Esophagus muscularis mucosa (tissue), 3 donors: ENCODE data around the gene SLC22A2.
"Not testable (repeated sequence)": the region's sequence is repeated elsewhere in the genome, so short reads cannot be mapped to it uniquely, and the experiment has no call there.

ENCODE experiments used
- POLR2A ChIP-seq: fragments of 450-650 bp; IDR thresholded peaks from one replicate; pipeline ENCODE4 v1.6.1; 2017; ENCODE audit warnings: antibody characterized with exemption, moderate library complexity, mild to moderate bottlenecking, low read depth
- POLR2AphosphoS5 ChIP-seq, 2 donors: sonication (generic); formaldehyde crosslinking; IDR thresholded peaks; one replicate each; pipeline ENCODE4 v1.6.1; 2017; ENCODE audit warnings: antibody characterized with exemption in 2 of 2
- TF ChIP-seq, protein P1 (sequence below), 3 experiments: fragments of 200-600 bp in 2 of 3; fragments of 450-650 bp in 1 of 3; sonication (generic) in 2 of 3; IDR thresholded peaks; one replicate each; pipeline ENCODE4 v1.5.1; 2017 to 2019; ENCODE audit warnings: antibody characterized with exemption in 3 of 3, mild to moderate bottlenecking in 2 of 3, moderate library complexity in 1 of 3

DNA sequence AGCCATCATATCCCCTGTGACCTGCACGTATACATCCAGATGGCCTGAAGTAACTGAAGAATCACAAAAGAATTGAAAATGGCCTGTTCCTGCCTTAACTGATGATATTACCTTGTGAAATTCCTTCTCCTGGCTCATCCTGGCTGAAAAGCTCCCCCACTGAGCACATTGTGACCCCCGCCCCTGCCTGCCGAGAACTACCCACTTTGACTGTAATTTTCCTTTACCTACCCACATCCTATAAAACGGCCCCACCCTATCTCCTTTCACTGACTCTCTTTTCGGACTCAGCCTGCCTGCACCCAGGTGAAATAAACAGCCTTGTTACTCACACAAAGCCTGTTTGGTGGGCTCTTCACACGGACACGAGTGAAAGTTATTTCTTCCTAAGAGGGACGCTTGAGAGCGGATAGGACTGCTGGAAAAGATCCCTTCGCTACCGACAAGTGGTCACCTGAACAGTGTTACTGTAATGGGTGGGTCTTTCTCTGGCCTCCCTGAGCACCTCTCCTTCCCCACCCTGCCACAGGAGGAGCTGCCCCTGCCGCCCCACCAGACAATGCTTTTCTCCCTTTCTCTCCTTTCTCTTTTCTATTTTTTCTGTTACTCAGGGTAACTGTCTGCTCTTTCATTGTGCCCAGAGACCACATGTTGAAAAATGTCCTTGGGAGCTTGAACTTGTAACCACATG is 24.5 kb downstream of the SLC22A2 start:
- TF ChIP-seq POLR2AphosphoS5 (IDR thresholded peaks at IDR 0.05); POLR2A: not testable (repeated sequence)
- TF ChIP-seq, protein P1, sequence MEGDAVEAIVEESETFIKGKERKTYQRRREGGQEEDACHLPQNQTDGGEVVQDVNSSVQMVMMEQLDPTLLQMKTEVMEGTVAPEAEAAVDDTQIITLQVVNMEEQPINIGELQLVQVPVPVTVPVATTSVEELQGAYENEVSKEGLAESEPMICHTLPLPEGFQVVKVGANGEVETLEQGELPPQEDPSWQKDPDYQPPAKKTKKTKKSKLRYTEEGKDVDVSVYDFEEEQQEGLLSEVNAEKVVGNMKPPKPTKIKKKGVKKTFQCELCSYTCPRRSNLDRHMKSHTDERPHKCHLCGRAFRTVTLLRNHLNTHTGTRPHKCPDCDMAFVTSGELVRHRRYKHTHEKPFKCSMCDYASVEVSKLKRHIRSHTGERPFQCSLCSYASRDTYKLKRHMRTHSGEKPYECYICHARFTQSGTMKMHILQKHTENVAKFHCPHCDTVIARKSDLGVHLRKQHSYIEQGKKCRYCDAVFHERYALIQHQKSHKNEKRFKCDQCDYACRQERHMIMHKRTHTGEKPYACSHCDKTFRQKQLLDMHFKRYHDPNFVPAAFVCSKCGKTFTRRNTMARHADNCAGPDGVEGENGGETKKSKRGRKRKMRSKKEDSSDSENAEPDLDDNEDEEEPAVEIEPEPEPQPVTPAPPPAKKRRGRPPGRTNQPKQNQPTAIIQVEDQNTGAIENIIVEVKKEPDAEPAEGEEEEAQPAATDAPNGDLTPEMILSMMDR (IDR thresholded peaks at IDR 0.05): not testable (repeated sequence)
